GF-D8 (cell line): ENCODE results near the gene DOCK2.
"Not testable (repeated sequence)": the region's sequence is repeated elsewhere in the genome, so short reads cannot be mapped to it uniquely, and the experiment has no call there.

ENCODE experiments used
- DNase-seq: peaks from one replicate; lab custom pipeline; 2025; lab: John Stamatoyannopoulos, UW

The DOCK2 gene

DNA sequence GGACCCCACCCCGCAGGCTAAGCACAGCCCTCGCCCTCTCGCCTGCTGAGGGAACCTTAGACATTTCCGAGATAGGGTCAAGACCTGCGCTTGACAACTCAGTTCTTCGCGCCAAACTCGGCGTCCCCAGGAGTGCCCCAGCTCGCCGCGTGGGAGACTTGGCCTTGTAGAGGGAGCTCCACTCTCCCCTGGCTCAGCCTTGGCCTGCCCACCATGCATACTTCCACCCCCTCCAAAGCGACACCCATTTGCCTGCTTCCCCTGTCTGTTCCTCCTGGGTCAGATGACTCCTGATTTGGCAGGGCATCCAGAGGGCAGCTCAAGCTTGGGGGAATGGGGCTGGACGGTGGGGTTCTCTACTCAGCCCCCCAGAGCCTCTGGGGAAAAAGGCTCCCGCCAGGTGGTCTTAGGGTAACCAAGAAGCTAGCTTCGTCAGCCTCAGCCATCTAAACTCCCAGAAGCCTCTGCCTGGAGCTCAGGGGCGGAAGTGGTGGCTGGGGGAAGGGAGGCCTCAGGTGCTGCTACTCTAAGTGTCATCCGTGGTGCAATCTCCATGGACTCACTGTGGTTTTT is 560 bp downstream of the DOCK2 start:
- DNase-seq = peak; percentile 56

DNA sequence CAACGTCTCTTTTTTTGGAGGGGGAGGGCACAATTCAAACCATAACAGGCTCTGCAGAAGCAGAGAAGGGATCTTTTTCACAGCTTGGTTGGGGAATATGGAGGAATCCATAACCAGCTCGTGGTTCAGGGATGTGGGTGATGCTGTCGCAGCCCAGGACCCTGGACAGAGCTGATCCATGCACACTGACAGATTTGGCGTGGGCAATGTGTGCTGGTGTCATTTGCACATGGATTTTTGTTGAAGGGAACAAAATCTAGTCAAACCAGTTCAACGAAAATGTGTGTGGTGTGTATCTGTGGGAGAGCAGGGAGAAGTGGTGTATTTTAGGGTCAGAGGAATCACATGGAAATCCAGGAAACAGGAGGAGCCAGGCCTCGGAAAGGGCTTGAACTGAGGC is 4.2 kb downstream of the DOCK2 start:
- no peak for DNase-seq

DNA sequence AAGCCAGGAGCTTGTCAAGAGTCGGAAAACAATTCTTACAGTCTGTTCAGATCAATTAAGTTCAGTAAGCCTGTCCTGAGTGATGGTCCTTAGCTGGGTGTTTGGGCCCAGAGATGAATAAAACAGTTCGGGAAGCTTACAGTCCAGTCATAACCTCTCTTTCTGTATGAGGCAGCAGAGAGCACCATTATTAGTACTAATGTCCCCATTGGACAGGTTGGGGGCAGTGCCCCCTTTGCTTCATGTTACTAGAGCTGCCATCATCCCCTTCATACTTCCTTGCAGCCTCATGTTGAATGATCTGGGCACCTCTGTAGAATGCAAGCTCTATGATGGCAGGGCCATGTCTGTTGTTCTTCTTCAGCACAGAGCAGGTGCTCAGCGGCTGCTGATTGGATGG is 9.8 kb downstream of the DOCK2 start:
- DNase-seq = no peak

DNA sequence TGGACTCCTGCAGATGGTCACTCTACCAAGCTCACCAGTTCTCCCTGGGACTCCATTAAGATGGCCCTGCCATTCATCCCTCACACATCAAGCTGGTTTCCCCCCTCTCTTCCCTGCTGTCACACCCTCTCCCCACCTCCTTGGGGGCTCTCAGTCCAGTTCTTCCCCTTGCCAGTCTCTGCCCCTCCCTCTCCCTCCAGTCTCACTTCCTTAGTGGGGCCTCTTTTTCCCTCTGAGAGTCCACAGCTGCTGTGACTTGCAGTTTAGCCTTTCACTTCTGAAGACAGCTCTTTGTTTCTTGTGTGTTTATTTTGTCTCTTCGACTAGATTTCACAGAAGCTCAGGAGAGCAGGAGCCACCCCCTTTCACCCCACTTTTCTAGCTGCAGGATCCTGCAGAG is 10.5 kb downstream of the DOCK2 start:
- DNase-seq = peak; percentile 32

DNA sequence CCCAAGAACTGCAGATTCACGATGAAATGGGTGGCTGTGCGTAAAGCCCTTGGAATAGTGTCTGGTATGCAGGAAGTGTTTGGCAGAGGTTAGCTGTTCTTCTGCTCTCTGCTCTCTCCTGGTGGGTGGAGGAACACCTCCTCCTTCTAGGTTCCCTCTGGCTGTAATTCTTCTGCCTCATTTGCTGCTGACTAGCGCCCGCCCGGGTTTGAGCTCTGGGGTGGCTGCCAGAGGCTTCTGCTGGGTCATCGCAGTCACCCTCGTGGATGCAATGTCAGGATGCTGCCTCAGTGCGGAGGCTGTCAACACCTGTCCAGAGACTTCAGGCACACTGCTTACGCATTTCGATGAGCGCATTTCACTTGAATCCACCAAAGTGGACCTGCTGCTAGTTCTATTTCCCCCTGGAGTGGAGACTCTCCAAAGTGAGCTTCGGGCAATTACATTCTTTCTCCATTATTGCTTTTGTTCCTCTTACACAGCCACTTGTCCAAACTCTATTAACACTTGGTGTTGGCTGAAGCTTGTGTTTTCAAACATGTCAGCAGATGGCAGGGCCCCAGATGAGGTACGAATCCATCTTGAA is 11.7 kb downstream of the DOCK2 start:
- DNase-seq = no peak

DNA sequence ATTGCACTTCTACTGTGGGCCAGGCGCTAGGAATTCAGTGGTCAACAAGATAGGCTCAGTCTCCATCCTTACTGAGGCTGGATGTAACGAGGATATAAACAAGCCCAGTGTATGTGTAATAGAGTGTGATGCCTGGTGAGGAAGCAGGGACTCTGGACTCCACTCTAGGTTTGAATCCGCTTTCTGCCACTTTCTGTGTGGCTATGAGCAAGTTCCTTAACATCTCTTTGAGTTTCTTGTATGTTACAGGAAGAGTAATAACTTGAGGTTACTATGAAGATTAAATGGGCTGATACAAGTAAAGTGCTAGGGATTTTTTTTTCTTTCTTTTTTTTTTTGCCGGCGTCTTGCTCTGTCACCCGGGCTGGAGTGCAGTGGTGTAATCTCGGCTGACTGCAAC is 12.4 kb downstream of the DOCK2 start:
- no peak for DNase-seq

DNA sequence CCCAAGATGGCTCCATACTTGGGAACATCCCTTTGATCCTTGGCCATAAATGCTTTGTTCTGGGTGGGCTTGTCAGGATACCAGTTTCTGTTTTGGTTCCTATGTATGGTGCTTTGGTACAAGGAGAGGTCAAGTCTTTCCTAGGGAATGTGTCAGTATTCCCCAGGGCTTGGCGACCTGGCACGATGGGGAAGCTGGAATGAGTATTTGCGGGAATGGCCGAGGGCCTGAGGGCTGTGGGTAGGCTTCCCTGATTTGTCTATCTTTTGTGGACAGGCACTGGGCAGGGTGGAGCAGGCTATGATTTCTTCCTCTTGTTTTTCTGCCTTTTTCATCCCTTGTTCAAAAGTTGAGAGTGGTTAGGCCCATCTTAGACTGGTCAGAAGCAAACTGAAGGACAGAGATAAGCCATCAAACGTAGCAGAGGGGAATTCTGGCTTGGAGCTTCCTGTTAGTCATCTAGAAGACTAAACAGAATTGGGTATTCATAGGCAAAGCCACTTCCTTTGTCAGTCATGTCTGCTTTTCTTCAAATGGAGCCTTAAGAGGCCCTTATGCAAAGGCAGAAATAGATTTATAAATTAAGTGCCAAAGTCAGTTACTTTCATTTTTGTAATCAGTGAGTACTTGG is 13.7 kb downstream of the DOCK2 start:
- DNase-seq = peak; percentile 3

DNA sequence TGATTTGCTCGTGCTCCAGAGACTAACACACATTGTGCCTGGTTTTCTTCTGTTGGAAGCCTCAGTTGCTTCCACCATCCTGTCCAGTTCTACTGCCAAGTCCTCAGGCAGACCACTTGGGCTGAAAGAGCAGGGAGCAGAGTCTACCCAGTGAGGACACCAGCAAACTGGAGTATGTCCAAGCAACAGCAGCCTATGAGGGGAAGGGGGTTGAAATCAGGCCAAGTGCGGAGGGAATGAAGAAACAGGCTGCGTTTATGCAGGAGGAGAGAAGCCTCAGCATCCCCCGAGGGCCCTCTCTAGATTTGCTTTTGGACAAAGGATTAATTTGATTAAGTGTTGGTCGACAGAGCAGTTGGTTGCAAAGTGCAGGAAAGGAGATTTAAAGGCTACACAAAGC is 14.5 kb downstream of the DOCK2 start:
- DNase-seq = no peak

DNA sequence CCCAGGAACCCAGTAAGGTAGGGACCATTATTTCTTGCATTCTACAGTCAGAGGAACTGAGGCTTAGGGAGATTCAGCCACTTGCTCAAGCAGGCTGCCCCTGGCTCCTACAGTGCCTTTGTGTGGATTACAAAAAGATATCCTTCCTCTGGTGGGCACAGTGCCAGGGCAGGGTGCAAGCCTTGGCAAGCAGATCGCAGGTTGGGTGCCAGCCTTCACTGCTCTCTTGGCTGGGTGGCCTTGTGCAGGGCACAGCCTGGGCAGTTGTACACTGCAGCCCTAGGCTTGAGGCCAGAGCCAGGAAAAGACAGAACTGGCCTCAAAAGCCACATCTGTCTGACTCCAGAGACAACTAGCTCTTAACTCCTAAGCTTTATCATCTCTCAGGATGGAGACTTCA is 15.0 kb downstream of the DOCK2 start:
- DNase-seq = no peak

DNA sequence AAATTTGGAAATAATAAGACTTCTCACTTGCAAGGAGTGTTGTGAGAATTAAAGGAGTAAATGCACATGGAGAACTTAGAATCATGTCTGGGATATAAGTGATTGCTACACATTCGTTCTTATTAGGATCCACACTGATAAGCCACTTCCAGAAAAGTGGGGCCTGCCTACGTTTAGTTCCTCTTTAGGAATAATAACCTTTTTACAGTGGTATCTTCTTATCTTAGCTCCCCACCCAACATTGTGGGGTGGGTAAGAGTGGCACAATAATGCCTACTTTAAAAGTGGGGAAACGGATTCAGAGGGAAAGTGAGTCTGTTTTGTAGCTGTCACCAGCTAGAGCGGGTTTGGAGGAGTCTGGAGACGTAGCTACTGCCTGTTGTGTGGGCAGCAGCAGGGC is 16.0 kb downstream of the DOCK2 start:
- DNase-seq = peak; percentile 11

DNA sequence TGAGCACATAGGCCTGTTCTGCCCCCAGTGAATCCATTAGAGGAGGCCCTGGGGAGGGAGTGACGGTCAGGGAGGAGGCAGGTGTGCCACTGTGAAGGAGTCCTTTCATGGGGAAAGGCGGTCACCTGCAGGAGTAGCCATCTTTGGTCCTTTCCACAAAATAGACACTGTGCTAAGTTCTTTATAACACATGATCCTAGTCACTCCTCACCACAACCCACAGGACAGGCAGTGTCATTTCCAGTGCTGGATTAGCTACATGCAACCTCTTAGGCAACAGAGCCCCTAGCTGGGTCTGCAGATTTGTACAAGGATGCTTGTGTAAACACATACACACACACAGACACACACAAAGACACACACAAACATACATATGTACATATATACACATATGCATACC is 18.3 kb downstream of the DOCK2 start:
- no peak for DNase-seq

DNA sequence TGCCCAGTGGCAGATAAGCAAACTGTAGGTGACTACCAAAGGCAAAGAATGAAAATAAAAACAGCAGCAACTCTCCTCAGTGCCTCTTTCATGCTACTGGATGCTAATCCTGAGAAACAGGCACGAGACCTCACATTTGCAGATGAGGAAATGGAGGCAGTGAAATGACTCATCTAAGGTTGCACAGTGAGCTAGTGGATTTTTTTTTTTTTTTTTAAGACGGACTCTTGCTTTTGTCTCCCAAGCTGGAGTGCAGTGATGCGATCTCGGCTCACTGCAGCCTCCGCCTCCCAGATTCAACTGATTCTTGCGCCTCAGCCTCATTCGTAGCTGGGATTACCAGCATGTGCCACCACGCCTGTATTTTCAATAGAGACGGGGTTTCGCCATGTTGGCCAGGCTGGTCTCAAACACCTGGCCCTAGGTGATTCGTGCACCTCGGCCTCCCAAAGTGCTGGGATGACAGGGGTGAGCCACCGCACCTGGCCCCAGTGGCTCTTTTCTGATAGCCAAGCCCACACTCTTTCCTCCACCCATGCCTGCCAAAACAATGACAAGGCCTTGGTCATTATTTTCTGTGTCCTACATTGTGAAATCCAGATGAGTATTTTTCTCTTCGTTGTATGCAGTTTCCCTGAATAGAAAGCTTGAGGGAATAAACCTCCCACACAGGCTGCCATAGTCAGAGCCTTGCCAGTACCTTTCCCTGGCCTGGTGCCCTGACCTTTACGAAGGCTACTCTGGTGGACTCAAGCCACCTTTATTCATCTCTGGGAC is 19.2 kb downstream of the DOCK2 start:
- no peak for DNase-seq

DNA sequence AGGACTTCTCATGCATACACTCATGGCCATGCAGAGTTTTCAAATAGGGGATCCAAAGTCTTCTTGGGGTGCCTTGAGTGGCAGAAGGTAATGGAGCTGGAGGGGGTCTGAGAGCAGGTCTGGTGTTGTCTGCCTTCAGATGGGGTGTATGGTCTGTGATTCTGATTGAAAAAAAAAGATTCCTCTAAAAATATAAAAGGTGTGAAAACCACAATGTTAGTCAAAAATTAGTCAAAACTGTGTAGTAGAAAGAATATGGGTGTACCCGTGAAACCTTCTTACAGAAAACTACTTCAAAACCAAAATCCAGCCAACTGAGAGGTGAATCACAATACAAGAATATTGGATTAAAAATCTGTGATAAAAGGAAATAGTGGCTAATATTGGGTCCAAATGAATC is 20.1 kb downstream of the DOCK2 start:
- DNase-seq = no peak

DNA sequence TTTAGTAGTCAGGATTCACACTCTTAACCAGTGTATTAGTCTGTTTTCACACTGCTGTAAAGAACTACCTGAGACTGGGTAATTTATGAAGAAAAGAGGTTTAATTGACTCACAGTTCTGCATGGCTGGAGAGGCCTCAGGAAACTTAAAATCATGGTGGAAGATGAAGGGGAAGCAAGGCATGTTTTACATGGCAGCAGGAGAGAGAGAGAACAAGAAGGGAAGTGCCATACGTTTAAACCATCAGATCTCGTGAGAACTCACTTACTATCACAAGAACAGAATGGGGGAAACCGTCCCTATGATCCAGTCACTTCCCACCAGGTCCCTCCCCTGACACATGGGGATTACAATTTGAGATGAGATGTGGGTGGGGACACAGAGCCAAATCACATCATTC is 25.4 kb downstream of the DOCK2 start:
- not testable (repeated sequence) for DNase-seq

DNA sequence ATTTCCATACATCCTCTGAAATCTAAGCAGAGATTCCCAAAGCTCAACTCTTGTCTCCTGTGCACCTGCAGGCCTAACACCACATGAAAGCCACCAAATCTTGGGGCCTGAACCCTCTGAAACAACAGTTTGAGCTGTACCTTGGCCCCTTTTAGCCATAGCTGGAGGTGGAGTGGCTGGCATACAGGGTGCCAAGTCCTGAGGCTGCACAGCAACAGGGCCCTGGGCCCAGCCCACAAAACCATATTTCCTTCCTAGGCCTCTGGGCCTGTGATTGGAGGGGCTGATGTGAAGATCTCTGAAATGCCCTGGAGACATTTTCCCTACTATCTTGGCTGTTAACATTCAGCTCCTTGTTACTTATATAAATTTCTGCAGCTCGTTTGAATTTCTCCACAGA is 26.5 kb downstream of the DOCK2 start:
- DNase-seq = no peak

DNA sequence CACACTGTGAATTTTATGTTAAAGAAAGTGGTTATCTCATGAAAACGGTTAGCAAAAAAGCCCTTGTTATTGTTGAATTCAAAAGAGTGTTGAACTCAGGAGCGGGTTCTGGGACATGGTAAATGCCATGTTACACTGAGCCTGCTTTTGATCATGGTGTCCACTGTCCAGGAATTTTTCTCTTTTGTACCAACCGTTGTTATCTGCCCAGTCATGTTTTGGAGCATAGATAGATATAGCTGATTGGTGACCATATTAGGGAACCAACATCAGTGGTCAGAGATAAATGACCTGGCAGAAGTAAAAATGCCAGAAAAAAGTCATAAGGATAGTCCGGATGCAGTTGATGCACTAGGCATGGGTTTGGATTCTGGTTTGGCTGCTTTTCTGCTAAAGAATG is 29.3 kb downstream of the DOCK2 start:
- DNase-seq = no peak

DNA sequence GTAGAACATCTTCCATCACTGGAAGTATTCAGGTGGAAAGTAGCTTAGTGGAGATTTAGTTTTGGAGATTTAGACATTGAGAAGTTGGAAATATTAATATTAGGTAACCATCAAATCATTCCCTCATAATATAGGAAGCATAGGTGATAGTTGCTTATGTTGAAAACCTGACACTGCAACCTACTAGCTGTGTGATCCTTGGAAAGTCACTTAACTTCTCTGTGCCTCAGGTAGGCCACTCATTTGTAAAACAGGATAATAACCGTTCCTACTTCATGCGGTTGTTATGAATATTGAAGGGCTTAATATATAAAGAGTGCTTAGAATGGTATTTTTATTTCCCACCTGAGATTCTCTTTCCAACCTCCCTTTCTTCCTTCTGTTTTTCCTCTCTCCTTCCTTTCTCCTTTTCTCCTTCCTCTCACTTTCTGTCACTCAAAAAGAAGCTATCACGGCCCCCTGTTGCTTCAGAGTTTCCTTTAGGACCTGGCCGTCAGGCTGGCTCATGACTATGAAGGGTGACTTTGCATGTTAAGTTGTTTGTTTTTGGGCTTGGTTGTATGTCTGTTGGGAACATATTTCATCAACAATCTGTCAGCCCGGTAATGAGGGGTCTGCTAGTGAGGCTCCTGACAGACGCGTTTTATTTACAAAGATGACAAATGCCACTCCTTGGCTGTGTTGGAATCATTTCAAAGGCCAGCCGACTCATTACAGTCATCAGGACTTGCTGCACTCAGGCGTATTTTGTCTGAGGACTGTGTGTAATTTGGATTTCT is 31.0 kb downstream of the DOCK2 start:
- no peak for DNase-seq

DNA sequence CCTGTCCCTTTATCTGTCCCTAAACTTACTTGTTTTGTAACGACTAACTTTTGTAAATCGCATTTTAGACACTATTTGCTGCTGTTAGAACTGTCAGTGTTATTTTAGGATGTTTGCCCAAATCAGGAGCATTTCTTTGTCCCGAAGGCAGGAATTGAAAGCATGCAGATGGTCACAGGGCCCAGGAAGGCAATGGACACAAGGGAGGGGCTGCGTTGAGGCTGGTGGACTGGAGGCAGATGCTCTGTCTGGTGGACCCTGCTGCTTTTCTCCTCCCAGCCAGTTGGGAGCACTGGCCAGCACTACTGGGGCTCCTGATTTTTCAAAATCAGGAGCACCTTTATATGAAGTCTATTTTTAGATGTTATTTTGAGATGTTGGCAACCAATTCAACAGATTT is 31.7 kb downstream of the DOCK2 start:
- DNase-seq = no peak

DNA sequence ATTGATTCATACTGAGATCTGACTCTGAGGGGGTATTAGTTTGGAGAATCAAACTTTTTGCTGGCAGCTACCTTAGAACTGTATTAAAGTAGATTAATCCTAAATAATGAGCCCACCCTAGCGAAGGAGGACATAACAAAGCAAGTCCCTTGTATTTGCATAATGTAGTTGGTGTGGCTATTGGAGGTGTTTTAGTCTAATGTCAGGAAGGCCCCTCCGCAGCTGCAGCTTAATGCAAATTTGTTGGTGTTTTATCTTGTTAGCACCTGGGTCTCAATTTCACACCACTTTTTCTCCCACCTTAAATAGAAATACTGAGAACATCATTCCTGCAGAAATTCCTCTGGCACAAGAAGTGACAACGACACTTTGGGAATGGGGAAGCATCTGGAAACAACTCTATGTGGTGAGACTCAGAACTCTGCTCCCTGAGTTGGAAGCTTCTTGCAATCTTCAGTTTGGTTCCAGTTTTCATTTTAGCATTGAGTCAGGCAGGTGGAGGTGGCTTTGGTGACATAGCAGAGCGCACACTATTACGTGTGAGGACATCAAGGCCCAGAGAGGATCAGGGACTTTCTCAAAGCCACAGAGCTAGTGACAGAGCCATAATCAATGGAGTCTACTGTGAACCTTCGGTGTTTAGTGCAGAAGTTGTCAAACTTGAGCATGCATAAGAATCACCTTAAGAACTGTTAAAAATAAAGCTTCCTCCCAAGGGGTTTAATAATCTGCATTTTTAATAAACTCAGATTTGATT is 33.9 kb downstream of the DOCK2 start:
- DNase-seq = no peak

DNA sequence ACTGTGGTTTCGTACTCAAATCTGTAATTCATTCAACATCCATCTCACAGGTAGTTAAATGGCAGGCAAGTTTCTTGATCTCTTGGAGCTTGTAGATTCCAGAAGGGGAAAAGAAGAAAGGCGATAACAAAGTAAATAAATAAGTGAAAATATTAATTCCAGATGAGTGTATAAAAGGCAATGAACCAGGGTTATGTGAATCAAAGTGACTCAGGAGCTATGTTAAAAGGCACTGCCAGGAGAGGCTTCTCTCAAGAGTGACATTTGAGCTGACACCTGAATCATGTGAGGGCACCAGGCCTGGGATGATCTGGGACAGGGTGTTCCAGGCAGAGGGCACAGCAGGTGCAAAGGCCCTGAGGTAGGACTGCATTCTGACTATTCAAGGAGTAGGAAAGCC is 45.0 kb downstream of the DOCK2 start:
- no peak for DNase-seq

DNA sequence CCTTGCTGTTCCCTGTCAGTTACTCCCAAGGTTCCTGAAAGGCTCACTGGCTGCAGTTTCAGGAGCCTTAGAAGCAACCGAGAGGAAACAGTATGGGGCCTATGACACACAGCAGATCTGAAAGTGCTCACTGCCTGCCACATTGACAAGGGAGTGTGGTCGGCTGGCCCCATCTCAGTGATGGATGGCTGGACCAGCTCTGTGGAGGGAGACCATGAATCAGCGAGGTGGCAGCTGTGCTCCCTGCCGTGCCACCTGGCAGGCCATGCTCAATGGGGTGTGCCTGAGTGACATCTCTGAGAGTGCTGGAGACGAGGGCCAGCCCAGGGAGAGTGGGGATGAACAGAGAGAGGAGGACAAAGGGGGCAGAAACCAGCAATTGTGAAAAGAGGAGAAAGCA is 49.1 kb downstream of the DOCK2 start:
- no peak for DNase-seq

DNA sequence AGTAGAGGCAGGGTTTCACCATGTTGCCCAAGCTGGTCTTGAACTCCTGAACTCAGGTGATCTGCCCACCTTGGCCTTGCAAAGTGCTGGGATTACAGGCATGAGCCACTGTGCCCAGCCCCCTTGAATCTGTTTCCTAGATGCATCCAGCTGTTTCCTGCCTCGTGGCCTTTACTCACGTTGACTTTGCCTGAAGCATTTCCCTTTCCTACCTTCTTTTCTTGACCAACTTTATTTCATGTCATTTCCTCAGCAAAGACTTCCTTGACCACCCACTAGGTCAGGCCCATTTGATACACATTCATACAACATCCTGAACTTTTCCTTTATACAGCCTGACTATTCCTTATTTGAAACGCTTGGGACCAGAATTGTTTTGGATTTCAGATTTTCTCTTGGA is 51.0 kb downstream of the DOCK2 start:
- no peak for DNase-seq
